GM19438 (cell line): ENCODE results near the gene ITPRIP.

Source experiments
- ATAC-seq: cut with Tn5 transposase; IDR thresholded peaks from one replicate; pipeline ENCODE4 v1.9.1; 2021; ENCODE audit warnings: low read depth; ENCODE audit not compliant: unreplicated experiment

ITPRIP gene, protein sequence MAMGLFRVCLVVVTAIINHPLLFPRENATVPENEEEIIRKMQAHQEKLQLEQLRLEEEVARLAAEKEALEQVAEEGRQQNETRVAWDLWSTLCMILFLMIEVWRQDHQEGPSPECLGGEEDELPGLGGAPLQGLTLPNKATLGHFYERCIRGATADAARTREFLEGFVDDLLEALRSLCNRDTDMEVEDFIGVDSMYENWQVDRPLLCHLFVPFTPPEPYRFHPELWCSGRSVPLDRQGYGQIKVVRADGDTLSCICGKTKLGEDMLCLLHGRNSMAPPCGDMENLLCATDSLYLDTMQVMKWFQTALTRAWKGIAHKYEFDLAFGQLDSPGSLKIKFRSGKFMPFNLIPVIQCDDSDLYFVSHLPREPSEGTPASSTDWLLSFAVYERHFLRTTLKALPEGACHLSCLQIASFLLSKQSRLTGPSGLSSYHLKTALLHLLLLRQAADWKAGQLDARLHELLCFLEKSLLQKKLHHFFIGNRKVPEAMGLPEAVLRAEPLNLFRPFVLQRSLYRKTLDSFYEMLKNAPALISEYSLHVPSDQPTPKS

GRCh38 chr10:104337985-104338735, at the start of gene ITPRIP:
TSS of gene ITPRIP (minus strand) at chr10:104338465. CDS start at chr10:104316051, 22,414 bp downstream.
- ATAC-seq = peak; percentile 72

DNA sequence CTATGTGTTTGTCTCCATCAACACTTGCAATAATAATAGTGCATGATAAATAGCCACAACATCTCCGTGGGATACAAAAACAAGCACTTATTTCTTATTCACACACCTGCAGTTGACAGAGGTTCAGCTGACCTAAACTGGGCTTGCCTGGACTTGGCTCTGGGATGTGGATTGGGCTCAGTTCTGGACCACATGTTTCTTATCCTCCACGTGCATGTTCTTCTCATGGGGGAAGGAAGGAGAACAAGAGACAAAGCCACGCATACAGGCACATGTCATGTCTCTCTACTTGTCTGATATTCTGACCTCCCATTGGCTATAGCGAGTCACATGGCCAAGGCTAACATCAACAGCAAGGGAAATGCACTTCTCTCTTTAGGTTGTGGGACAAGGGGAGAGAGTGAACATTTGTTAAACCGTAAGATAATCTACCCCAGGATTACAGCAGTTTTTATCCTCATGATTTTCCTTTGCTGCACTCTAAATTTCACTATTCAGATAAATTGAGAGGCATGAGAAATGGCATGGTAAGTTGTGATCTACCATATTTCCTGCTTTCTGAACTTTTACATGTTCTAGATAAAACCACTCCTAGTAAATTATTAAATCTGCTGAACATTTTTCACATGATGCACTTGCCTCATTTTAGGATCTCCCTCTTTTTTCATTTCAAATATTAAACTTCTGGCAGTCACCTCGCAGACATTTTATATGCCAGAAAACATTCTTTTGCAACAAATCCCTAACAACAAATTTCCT, 49.0 kb upstream of the ITPRIP start:
- ATAC-seq = peak; percentile 92

DNA sequence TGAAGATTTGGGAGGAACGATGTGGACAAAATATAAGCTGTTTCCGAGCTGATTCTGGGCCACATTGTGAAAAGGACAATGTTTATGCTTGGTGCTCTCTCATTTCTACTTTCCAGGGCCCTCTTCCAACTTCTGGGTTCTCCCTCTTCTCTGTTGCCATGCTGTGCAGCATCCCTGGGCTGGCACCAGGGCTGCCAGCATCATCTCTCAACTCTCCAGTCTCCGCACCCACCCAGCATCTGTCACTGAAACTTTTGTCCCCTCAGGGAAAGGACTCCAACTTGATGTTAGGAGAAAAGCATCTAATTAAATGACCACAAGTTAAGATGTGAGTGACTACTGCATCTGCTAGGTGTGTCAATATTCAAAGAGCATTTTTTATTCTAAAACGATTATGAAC, 42.1 kb upstream of the ITPRIP start:
- ATAC-seq = no peak

DNA sequence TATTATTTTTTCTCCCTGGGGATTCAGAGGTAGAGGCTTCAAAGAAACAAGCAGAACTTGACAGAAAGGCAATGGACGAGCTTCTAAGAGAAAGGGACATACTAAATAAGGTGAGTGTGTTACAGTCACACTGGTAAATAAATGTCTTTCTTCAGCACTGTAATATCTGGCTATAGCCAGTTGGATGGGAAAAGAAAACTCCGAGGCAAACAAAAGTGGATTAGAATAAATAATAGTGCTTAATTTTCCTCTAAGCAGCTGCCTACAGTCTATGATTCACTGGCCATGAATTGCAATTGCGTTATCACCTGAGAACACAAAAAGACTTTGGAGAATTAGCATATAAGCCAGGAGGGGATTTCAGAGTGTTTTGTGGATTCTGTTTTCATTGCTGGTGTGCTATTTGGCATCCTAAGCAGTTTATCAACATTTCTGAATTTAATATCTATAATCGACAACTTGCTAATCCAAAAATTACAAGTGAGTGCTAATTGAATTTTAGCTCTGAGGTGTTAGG, 38.6 kb upstream of the ITPRIP start:
- no peak for ATAC-seq

DNA sequence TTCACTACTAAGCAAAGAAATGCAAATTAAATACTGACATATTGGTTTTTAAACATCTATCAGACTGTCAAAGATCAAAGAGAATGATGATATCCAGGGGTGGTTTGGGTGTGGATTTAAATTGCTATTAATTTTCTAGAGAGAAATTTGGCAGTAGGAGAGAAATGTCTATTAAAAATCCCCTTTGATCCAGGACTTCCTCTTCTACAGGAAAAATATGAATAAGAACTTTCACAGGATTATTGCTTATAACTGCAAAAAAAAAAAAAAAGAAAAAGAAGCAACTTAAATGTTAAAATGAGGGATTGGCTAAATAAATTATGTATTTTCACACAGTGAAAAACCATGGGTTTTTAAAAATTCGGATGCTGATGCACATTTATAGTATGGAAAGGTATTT, 36.3 kb upstream of the ITPRIP start:
- ATAC-seq = no peak

GRCh38 chr10:104371753-104372152, 33.5 kb upstream of the ITPRIP start:
- ATAC-seq = no peak

GRCh38 chr10:104368381-104368780, 30.1 kb upstream of the ITPRIP start:
- ATAC-seq = no peak

GRCh38 chr10:104367904-104368303, 29.6 kb upstream of the ITPRIP start:
- ATAC-seq = no peak

DNA sequence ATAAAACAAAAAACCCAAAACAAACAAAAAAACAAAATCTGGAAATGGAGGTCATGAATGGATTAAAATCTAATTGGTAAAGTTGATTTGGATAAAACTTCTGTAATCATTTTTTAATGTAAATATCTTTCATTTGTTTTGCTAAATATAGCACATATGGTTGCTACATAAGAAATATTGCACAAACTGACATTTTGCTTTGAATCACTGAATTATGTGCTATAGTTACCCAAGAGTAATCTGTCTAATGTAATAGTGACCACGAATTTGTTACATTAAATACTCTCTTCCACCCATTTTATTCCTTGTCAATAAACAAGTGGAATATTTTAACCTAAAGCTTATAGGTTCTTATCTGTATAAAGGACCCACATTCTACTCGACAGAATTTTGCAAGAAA, 21.5 kb upstream of the ITPRIP start:
- no peak for ATAC-seq

DNA sequence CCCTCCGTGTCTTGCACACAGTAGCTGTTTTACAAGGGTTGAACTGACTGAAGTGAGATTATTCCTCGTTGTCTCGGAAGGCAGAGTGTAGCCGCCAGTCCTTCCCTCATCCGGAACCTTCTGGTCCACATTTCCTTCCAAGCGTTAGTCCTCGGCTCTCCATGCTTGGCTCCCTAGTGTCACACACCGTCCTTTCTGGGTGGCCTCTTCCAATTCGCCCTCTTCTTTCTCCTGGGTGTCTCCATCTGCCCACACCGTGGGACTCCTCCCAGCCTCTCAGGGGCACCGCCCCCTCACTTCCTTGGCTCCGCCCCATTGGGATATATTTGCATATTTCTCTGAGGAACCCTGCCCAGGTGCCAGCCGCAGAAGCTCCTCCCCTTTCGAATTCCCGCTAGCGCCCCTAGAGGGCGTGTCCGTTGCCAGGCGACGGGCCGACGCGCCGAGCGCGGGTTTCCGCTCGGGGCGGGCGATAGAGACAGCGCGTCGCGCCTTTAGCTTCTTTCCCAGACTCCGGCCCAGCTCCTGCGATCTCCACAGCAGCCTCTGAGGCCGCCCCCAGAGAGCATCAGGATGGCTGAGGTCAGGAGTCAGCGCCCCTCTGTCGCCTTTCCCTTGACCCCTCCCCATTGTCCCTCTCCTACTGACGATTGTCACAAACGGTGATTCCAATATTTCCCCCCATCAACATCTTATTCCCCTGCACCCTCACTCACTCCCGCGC, 15.2 kb upstream of the ITPRIP start, which contains the start of gene CFAP58:
Gene CFAP58, plus strand, starts transcription at position 509 of the 724 bp plus-strand sequence. Its CDS starts 65 bp downstream, at position 574.
- ATAC-seq = peak; percentile 62

DNA sequence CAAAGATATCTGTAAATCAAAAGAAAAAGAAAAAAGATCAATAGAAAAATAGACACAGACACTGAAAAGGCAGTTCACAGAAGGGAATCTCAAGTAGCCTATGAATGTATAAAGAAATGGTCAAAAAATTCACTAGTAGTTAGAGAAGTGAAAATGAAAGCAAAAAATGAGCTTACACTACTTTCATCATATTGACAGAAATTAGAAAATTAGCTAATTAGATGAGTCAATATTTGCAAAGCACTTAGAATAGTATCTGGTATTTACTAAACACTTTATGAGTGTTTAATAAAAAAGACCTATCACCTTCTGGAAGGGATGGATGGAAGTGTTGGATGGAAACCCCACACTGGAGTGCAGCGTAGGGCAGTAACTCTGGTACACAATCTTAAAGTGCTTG, 13.7 kb upstream of the ITPRIP start:
- no peak for ATAC-seq

DNA sequence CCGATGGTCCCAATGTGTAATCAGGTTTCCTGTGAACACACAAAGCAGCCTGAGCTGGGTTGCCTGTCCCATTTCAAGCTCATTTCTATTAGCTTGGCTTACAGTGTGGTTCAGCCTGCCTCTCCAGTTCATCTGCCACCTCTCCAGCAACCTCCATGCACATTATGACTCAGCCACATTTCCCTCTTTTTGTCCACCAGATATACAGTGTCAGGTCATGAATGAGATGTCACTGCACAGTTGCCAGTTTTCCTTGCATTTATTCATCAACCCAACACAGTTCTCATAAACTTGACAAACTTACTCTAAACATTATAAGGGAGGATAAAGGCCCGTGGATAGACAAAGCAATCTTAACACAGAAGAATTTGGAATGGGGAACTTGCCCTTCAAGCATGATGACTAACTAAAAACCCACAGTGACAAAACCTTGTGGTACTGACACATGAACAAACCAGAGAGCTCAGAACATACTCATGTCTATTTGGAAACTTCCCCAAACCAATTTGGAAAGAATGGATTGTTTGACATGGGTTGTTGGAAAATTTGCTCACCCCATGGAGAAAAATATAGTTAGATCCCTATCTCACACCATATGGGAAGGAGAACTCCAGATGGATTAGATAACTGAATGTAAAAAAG, 12.9 kb upstream of the ITPRIP start:
- no peak for ATAC-seq

- peak; percentile 38 for ATAC-seq
Observed at GRCh38 chr10:104350127-104350635, 11.9 kb upstream of the ITPRIP start.

- ATAC-seq = peak; percentile 44
Observed at GRCh38 chr10:104349623-104350126, 11.4 kb upstream of the ITPRIP start.

GRCh38 chr10:104348601-104349000, 10.3 kb upstream of the ITPRIP start:
- no peak for ATAC-seq

GRCh38 chr10:104347295-104348045, 9.2 kb upstream of the ITPRIP start:
- ATAC-seq = no peak

GRCh38 chr10:104345941-104346340, 7.7 kb upstream of the ITPRIP start:
- no peak for ATAC-seq

DNA sequence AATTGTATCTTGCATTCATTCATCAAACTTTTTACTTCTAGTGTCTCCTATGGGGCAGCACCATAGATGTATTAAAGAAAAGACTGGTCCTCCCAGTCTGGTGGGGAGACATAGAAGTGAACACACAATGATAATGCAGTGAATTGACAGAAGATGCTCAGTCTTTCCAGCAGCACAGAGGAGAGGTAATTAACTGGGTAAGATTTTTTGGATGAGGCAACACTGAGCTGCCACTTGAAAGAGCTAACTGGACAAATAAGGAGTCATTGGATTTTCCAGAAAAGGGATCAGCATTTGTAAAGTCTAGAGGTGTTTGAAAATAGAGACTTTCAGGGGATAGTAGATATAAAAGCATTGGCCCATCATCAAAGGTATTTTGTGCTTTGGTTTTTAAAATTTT, 7.2 kb upstream of the ITPRIP start:
- ATAC-seq = no peak
